ENCODE measurements around the gene PALD1.

Gene PALD1

GRCh38 chr10:70458329-70459060 lies 20.1 kb upstream of the PALD1 start:
- peak; percentile 59 for DNase-seq

GRCh38 chr10:70459061-70459773 lies 19.4 kb upstream of the PALD1 start:
- no peak for DNase-seq

- DNase-seq: no peak
Observed at GRCh38 chr10:70459774-70460490, 18.6 kb upstream of the PALD1 start.

- peak; percentile 24 for DNase-seq
Observed at GRCh38 chr10:70461397-70462348, 16.9 kb upstream of the PALD1 start.

- no peak for DNase-seq
Observed at GRCh38 chr10:70462349-70462984, 16.1 kb upstream of the PALD1 start.

- DNase-seq: no peak
Observed at GRCh38 chr10:70465278-70465677, 13.3 kb upstream of the PALD1 start.

- DNase-seq: no peak
Observed at GRCh38 chr10:70465832-70466231, 12.7 kb upstream of the PALD1 start.

- no peak for DNase-seq
Observed at GRCh38 chr10:70466951-70467350, 11.6 kb upstream of the PALD1 start.

GRCh38 chr10:70472799-70473454 lies 5.6 kb upstream of the PALD1 start:
- DNase-seq: no peak

- no peak for DNase-seq
Observed at GRCh38 chr10:70474780-70475179, 3.8 kb upstream of the PALD1 start.

GRCh38 chr10:70475661-70476060 lies 2.9 kb upstream of the PALD1 start:
- no peak for DNase-seq

- no peak for DNase-seq
Observed at GRCh38 chr10:70476249-70477035, 2.1 kb upstream of the PALD1 start.

- DNase-seq: no peak
Observed at GRCh38 chr10:70477661-70478162, 855 bp upstream of the PALD1 start.

- no peak for DNase-seq
Observed at GRCh38 chr10:70479165-70479581, 606 bp downstream of the PALD1 start.

GRCh38 chr10:70479626-70480238 lies 1.2 kb downstream of the PALD1 start:
- no peak for DNase-seq

GRCh38 chr10:70480239-70480861 lies 1.8 kb downstream of the PALD1 start:
- no peak for DNase-seq

GRCh38 chr10:70481105-70481504 lies 2.5 kb downstream of the PALD1 start:
- DNase-seq: no peak

- no peak for DNase-seq
Observed at GRCh38 chr10:70481831-70482530, 3.4 kb downstream of the PALD1 start.
